DMS 273 (cell line): ENCODE measurements around the gene LIMA1.
A peak's percentile ranks its signal among the peaks of the same experiment; 100 is the strongest.
"Not testable (repeated sequence)": the region's sequence is repeated elsewhere in the genome, so short reads cannot be mapped to it uniquely, and the experiment has no call there.

Experiments
- DNase-seq: peaks from one replicate; lab custom pipeline; 2025; ENCODE audit not compliant: unreplicated experiment; lab: John Stamatoyannopoulos, UW

LIMA1 gene

DNA sequence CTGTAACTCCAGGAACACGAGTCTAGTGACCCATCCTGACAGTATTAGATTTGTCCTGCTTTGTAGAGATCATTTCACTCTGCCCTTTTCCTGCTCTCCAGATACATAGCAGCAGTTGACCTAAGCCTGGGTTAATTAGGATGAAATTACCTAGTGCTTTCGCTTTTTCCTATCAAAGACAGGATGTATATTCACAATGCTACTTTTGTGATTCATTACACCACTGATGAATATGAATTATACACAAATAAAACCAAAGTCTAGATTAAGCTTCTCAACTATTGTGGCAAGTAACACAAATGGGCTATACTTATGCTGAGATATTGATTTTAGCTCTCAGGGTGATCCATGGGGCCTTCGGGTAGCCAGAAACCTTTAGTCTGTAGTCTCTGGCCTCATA lies 134.0 kb downstream of the LIMA1 start:
- DNase-seq, result no peak

DNA sequence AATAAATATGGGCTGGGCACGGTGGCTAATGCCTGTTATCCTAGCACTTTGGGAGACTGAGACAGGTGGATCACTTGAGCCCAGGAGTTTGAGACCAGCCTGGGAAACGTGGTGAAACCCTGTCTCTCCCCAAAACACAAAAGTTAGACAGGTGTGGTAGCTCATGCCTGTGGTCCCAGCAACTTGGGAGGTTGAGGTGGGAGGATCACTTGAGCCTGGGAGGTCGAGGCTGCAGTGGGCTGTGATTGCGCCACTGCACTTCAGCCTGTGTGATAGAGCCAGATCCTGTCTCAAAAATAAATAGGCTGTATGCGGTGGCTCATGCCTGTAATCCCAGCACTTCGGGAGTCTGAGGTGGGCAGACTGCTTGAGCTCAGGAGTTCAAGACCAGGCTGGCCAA lies 135.3 kb downstream of the LIMA1 start:
- DNase-seq, result not testable (repeated sequence)

- DNase-seq, result no peak
These were observed 136.0 kb downstream of the LIMA1 start for GRCh38 chr12:50147281-50147680.

DNA sequence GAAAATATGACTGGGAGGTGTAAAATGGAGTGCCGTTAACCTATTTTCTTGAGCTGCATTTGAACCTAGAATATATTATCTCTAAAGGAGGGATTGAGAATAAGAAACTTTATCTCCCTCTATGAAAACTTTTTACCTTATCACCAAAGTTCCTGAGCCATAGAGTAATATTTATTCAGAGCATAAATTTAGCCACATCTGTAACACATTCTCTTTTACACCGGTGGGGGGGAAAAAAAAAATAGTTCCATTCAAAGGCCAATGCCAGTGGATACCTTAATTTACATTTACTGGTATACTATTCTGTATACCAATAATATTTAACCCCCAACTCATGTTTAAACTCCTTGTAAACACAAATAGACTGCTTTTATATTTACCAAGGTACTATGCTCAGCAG lies 137.9 kb downstream of the LIMA1 start:
- DNase-seq, result no peak

DNA sequence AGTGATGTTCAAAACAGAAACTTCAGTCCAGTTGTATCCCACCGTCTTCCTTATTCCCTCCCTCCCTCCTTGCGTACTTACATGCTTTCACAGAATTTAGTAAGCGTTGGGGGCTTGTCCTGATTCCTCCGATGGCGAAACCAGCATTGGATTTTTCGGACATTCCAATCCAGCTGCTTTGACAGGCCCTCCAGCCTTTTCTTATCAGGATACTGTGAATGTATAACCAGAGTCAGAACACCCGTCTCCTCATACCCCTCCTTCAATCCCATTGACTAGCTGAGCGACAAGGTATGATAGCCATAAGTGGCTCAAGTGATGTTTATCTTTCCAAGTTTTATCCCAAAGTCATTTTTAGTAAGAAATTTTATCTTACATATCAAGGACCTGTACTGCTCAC lies 140.3 kb downstream of the LIMA1 start:
- DNase-seq, result no peak

DNA sequence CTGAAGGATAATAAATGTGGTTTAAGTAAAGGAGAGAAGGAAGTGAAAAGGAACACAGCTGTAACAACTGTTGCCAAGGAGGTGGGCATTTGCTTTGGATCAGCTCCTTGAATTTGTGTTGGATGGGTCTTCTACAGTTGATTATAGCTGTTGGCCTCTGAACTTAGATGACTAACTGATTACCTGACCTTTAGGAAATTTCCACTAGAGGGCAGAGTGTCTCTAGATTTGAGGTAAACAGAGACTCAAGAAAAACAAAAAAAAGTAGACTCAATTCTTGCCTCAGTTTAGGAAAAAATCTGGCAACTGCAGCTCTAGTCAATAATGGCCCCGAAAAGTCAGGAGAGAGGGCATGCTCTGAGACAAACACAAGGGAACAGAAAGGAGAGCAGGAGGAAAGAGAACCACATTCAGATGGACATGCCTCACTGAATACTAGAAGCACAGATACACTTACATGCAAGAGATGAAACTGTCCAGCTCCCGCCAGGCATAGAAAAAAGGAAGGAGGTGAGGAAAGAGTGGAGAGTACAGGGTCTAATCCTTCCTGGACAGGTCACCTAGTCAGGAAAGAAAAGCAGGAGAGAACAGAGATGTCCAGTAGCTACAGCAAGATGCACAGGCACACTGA lies 150.7 kb downstream of the LIMA1 start:
- DNase-seq, result peak; percentile 63

DNA sequence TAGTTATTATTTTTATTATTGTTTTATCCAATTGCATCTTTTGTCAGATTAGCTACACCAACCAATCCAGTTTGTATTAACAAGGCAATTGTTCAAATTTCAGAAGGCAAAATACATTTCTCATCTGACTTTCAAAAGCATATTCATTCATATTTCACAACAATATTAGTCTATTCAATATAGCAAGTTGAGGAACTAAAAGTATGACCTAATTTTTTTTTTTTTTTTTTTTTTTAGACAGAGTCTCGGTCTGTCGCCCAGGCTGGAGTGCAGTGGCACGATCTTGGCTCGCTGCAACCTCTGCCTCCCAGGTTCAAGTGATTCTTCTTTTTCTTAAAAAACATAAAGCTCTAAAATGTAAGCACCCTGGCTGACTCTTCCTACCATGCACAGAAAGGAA lies 154.0 kb downstream of the LIMA1 start:
- no peak for DNase-seq

DNA sequence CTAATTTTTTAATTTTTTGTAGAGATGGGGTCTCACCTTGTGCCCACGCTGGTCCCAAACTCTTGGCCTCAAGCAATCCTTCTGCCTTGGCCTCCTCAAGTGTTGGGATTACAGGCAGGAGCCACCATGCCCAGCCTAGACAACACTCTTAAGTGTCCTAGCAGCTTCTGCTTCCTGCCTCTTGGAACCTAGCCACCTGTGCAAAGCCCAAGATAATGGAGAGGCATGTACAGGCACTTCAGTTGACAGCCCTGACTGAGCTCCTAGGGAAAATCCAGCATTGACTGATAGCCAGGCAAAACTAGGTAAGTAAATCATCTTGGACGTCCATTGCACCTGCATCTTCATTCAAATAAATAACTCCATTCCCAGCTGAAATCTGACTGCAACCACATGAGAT lies 155.8 kb downstream of the LIMA1 start:
- no peak for DNase-seq
